ENCODE measurements around the gene ALX1. TPM values are rescaled to one million over a fixed set of nuclear protein-coding genes. Genes with fewer than 3 reads are reported as not detected.

The ALX1 gene
- total and polyA plus RNA-seq, 2 donors: 0.05 TPM

- Histone ChIP-seq H3K4me1 (ENCODE audit: control insufficient read depth in 2 of 2, insufficient read depth in 2 of 2, low read length in 2 of 2) (no peaks in the 10 kb centered on the region), H3K27ac (ENCODE audit: low read depth in 1 of 2, low read length in 1 of 2) (no peak overlapping the region), H3K4me3 (ENCODE audit: low read length in 2 of 2) (no peak overlapping the region), H3K27me3 (ENCODE audit: control insufficient read depth in 2 of 2, insufficient read depth in 1 of 2, low read length in 1 of 2) (peaks cover 37 to 65% of the 10 kb centered on the region in 2 donors), H3K36me3 (ENCODE audit: control insufficient read depth in 2 of 2, insufficient read depth in 2 of 2, low read length in 1 of 2) (no peaks in the 10 kb centered on the region), H3K9me3 (ENCODE audit: control insufficient read depth in 2 of 2, insufficient read depth in 1 of 2, low read length in 1 of 2) (peaks cover under 1 to 3% of the 10 kb centered on the region in 2 donors)
- DNase-seq (ENCODE audit: low read depth in 6 of 9, low spot score in 9 of 9): no peak
- WGBS: 7% methylated on average over 37 of the region's 37 CpGs
Measured at GRCh38 chr12:85273381-85274314, 6.4 kb upstream of the ALX1 start.

GRCh38 chr12:85274315-85274651 is 5.7 kb upstream of the ALX1 start:
- Histone ChIP-seq H3K9me3 (ENCODE audit: control insufficient read depth in 2 of 2, insufficient read depth in 1 of 2, low read length in 1 of 2) (peaks cover 3% of the 10 kb centered on the region in 2 donors), H3K36me3 (ENCODE audit: control insufficient read depth in 2 of 2, insufficient read depth in 2 of 2, low read length in 1 of 2) (no peaks in the 10 kb centered on the region), H3K27ac (ENCODE audit: low read depth in 1 of 2, low read length in 1 of 2) (no peak overlapping the region), H3K27me3 (ENCODE audit: control insufficient read depth in 2 of 2, insufficient read depth in 1 of 2, low read length in 1 of 2) (peaks cover 43 to 71% of the 10 kb centered on the region in 2 donors), H3K4me1 (ENCODE audit: control insufficient read depth in 2 of 2, insufficient read depth in 2 of 2, low read length in 2 of 2) (no peaks in the 10 kb centered on the region), H3K4me3 (ENCODE audit: low read length in 2 of 2) (no peak overlapping the region)
- DNase-seq (ENCODE audit: low read depth in 6 of 9, low spot score in 9 of 9): no peak
- WGBS: 18% methylated on average over 8 of the region's 8 CpGs

- no peak overlapping the region for H3K27ac ChIP-seq (ENCODE audit: low read depth in 1 of 2, low read length in 1 of 2)
- 3% methylated on average over 2 of the region's 2 CpGs for WGBS
Measured at GRCh38 chr12:85275374-85275773, 4.6 kb upstream of the ALX1 start.

GRCh38 chr12:85277191-85277590 is 2.8 kb upstream of the ALX1 start:
- H3K27ac ChIP-seq (ENCODE audit: low read depth in 1 of 2, low read length in 1 of 2): no peak overlapping the region
- H3K36me3 ChIP-seq (ENCODE audit: control insufficient read depth in 2 of 2, insufficient read depth in 2 of 2, low read length in 1 of 2): no peaks in the 10 kb centered on the region
- H3K4me1 ChIP-seq (ENCODE audit: control insufficient read depth in 2 of 2, insufficient read depth in 2 of 2, low read length in 2 of 2): no peaks in the 10 kb centered on the region
- WGBS: 21% methylated on average over 3 of the region's 3 CpGs
- DNase-seq (ENCODE audit: low read depth in 6 of 9, low spot score in 9 of 9): no peak
- no peak overlapping the region for H3K4me3 ChIP-seq (ENCODE audit: low read length in 2 of 2)
- H3K9me3 ChIP-seq (ENCODE audit: control insufficient read depth in 2 of 2, insufficient read depth in 1 of 2, low read length in 1 of 2): peaks cover 3% of the 10 kb centered on the region in 2 donors
- peaks cover 65 to 97% of the 10 kb centered on the region in 2 donors for H3K27me3 ChIP-seq (ENCODE audit: control insufficient read depth in 2 of 2, insufficient read depth in 1 of 2, low read length in 1 of 2)

More at GRCh38 chr12:85275374-85275773, 4.6 kb upstream of the ALX1 start:
- DNase-seq (ENCODE audit: low read depth in 6 of 9, low spot score in 9 of 9): no peak
- peaks cover 3% of the 10 kb centered on the region in 2 donors for H3K9me3 ChIP-seq (ENCODE audit: control insufficient read depth in 2 of 2, insufficient read depth in 1 of 2, low read length in 1 of 2)
- H3K27me3 ChIP-seq (ENCODE audit: control insufficient read depth in 2 of 2, insufficient read depth in 1 of 2, low read length in 1 of 2): peaks cover 54 to 82% of the 10 kb centered on the region in 2 donors
- no peaks in the 10 kb centered on the region for H3K36me3 ChIP-seq (ENCODE audit: control insufficient read depth in 2 of 2, insufficient read depth in 2 of 2, low read length in 1 of 2)
- H3K4me3 ChIP-seq (ENCODE audit: low read length in 2 of 2): no peak overlapping the region
- no peaks in the 10 kb centered on the region for H3K4me1 ChIP-seq (ENCODE audit: control insufficient read depth in 2 of 2, insufficient read depth in 2 of 2, low read length in 2 of 2)

- H3K4me1 ChIP-seq (ENCODE audit: control insufficient read depth in 2 of 2, insufficient read depth in 2 of 2, low read length in 2 of 2): no peaks in the 10 kb centered on the region
- WGBS: 13% methylated on average over 30 of the region's 30 CpGs
- no peak overlapping the region for H3K27ac ChIP-seq (ENCODE audit: low read depth in 1 of 2, low read length in 1 of 2)
- H3K27me3 ChIP-seq (ENCODE audit: control insufficient read depth in 2 of 2, insufficient read depth in 1 of 2, low read length in 1 of 2): peaks cover 62 to 95% of the 10 kb centered on the region in 2 donors
- peaks cover 3% of the 10 kb centered on the region in 2 donors for H3K9me3 ChIP-seq (ENCODE audit: control insufficient read depth in 2 of 2, insufficient read depth in 1 of 2, low read length in 1 of 2)
- no peaks in the 10 kb centered on the region for H3K36me3 ChIP-seq (ENCODE audit: control insufficient read depth in 2 of 2, insufficient read depth in 2 of 2, low read length in 1 of 2)
- DNase-seq (ENCODE audit: low read depth in 6 of 9, low spot score in 9 of 9): no peak
- H3K4me3 ChIP-seq (ENCODE audit: low read length in 2 of 2): no peak overlapping the region
Measured at GRCh38 chr12:85277900-85278597, 2.0 kb upstream of the ALX1 start.

- no peaks in the 10 kb centered on the region for H3K36me3 ChIP-seq (ENCODE audit: control insufficient read depth in 2 of 2, insufficient read depth in 2 of 2, low read length in 1 of 2)
- no peak for DNase-seq (ENCODE audit: low read depth in 6 of 9, low spot score in 9 of 9)
- WGBS: 11% methylated on average over 37 of the region's 37 CpGs
- H3K27me3 ChIP-seq (ENCODE audit: control insufficient read depth in 2 of 2, insufficient read depth in 1 of 2, low read length in 1 of 2): peaks cover 57 to 92% of the 10 kb centered on the region in 2 donors
- no peak overlapping the region for H3K27ac ChIP-seq (ENCODE audit: low read depth in 1 of 2, low read length in 1 of 2)
- H3K4me1 ChIP-seq (ENCODE audit: control insufficient read depth in 2 of 2, insufficient read depth in 2 of 2, low read length in 2 of 2): no peaks in the 10 kb centered on the region
- H3K4me3 ChIP-seq (ENCODE audit: low read length in 2 of 2): no peak overlapping the region
- peaks cover 0 to 3% of the 10 kb centered on the region in 2 donors for H3K9me3 ChIP-seq (ENCODE audit: control insufficient read depth in 2 of 2, insufficient read depth in 1 of 2, low read length in 1 of 2)
Measured at GRCh38 chr12:85278598-85279448, 1.2 kb upstream of the ALX1 start.

- Histone ChIP-seq H3K27me3 (ENCODE audit: control insufficient read depth in 2 of 2, insufficient read depth in 1 of 2, low read length in 1 of 2) (peaks cover 54 to 84% of the 10 kb centered on the region in 2 donors), H3K36me3 (ENCODE audit: control insufficient read depth in 2 of 2, insufficient read depth in 2 of 2, low read length in 1 of 2) (no peaks in the 10 kb centered on the region), H3K9me3 (ENCODE audit: control insufficient read depth in 2 of 2, insufficient read depth in 1 of 2, low read length in 1 of 2) (peaks cover 0 to 3% of the 10 kb centered on the region in 2 donors), H3K4me3 (ENCODE audit: low read length in 2 of 2) (no peak overlapping the region), H3K27ac (ENCODE audit: low read depth in 1 of 2, low read length in 1 of 2) (no peak overlapping the region), H3K4me1 (ENCODE audit: control insufficient read depth in 2 of 2, insufficient read depth in 2 of 2, low read length in 2 of 2) (no peaks in the 10 kb centered on the region)
- no peak for DNase-seq (ENCODE audit: low read depth in 6 of 9, low spot score in 9 of 9)
- WGBS: 6% methylated on average over 44 of the region's 44 CpGs
Measured at GRCh38 chr12:85279449-85280164, 413 bp upstream of the ALX1 start.

GRCh38 chr12:85280984-85281630 is 1.1 kb downstream of the ALX1 start:
- H3K27me3 ChIP-seq (ENCODE audit: control insufficient read depth in 2 of 2, insufficient read depth in 1 of 2, low read length in 1 of 2): peaks cover 50 to 71% of the 10 kb centered on the region in 2 donors
- peaks cover 0 to 3% of the 10 kb centered on the region in 2 donors for H3K9me3 ChIP-seq (ENCODE audit: control insufficient read depth in 2 of 2, insufficient read depth in 1 of 2, low read length in 1 of 2)
- no peaks in the 10 kb centered on the region for H3K36me3 ChIP-seq (ENCODE audit: control insufficient read depth in 2 of 2, insufficient read depth in 2 of 2, low read length in 1 of 2)
- DNase-seq (ENCODE audit: low read depth in 6 of 9, low spot score in 9 of 9): no peak
- no peaks in the 10 kb centered on the region for H3K4me1 ChIP-seq (ENCODE audit: control insufficient read depth in 2 of 2, insufficient read depth in 2 of 2, low read length in 2 of 2)
- H3K4me3 ChIP-seq (ENCODE audit: low read length in 2 of 2): no peak overlapping the region
- 5% methylated on average over 15 of the region's 15 CpGs for WGBS
- no peak overlapping the region for H3K27ac ChIP-seq (ENCODE audit: low read depth in 1 of 2, low read length in 1 of 2)
